Activated CD8-positive, alpha-beta memory T cell treated with anti-CD3 and anti-CD28 coated beads, Interleukin-2, amount 50 U/mL, for 24 hours (primary cell): ENCODE data around the gene MAN2A1.
"Not testable (repeated sequence)": the region's sequence is repeated elsewhere in the genome, so short reads cannot be mapped to it uniquely, and the experiment has no call there.

Source experiments
- DNase-seq: peaks from one replicate; pipeline ENCODE4 v3.0.0-alpha.2; 2020; ENCODE audit errors: extremely low read depth

MAN2A1 gene

GRCh38 chr5:109755761-109756160, 66.0 kb downstream of the MAN2A1 start:
- DNase-seq: no peak

GRCh38 chr5:109756543-109757185, 66.9 kb downstream of the MAN2A1 start:
- DNase-seq: no peak

- no peak for DNase-seq
These were observed 67.8 kb downstream of the MAN2A1 start for GRCh38 chr5:109757490-109757889.

GRCh38 chr5:109759306-109759705, 69.6 kb downstream of the MAN2A1 start:
- no peak for DNase-seq

GRCh38 chr5:109760130-109760529, 70.4 kb downstream of the MAN2A1 start:
- not testable (repeated sequence) for DNase-seq

GRCh38 chr5:109762821-109763220, 73.1 kb downstream of the MAN2A1 start:
- DNase-seq: no peak

GRCh38 chr5:109767184-109767995, 77.7 kb downstream of the MAN2A1 start:
- DNase-seq: no peak

GRCh38 chr5:109767997-109768396, 78.3 kb downstream of the MAN2A1 start:
- no peak for DNase-seq

- DNase-seq: no peak
These were observed 80.0 kb downstream of the MAN2A1 start for GRCh38 chr5:109769597-109770291.

- DNase-seq: no peak
These were observed 85.4 kb downstream of the MAN2A1 start for GRCh38 chr5:109775130-109775529.

- no peak for DNase-seq
These were observed 89.5 kb downstream of the MAN2A1 start for GRCh38 chr5:109779036-109779735.

GRCh38 chr5:109784687-109785086, 95.0 kb downstream of the MAN2A1 start:
- DNase-seq: no peak

- DNase-seq: no peak
These were observed 96.6 kb downstream of the MAN2A1 start for GRCh38 chr5:109786206-109786855.

- DNase-seq: no peak
These were observed 98.9 kb downstream of the MAN2A1 start for GRCh38 chr5:109788596-109788995.

GRCh38 chr5:109792613-109793012, 102.9 kb downstream of the MAN2A1 start:
- DNase-seq: no peak

GRCh38 chr5:109803854-109804253, 114.1 kb downstream of the MAN2A1 start:
- DNase-seq: no peak

GRCh38 chr5:109805472-109805871, 115.7 kb downstream of the MAN2A1 start:
- DNase-seq: no peak

- no peak for DNase-seq
These were observed 116.2 kb downstream of the MAN2A1 start for GRCh38 chr5:109805883-109806282.

GRCh38 chr5:109812698-109813097, 123.0 kb downstream of the MAN2A1 start:
- no peak for DNase-seq

- DNase-seq: no peak
These were observed 127.0 kb downstream of the MAN2A1 start for GRCh38 chr5:109816732-109817131.

GRCh38 chr5:109819878-109820277, 130.2 kb downstream of the MAN2A1 start:
- no peak for DNase-seq

GRCh38 chr5:109823597-109823996, 133.9 kb downstream of the MAN2A1 start:
- no peak for DNase-seq
